NCI-H2029 (cell line): ENCODE results near the gene CAMLG.

Experiments
- DNase-seq: peaks from one replicate; lab custom pipeline; 2025; lab: John Stamatoyannopoulos, UW

CAMLG gene

GRCh38 chr5:134784241-134784920 lies 46.0 kb downstream of the CAMLG start:
- DNase-seq: no peak

- no peak for DNase-seq
Measured at GRCh38 chr5:134784946-134785620, 46.7 kb downstream of the CAMLG start.

DNA sequence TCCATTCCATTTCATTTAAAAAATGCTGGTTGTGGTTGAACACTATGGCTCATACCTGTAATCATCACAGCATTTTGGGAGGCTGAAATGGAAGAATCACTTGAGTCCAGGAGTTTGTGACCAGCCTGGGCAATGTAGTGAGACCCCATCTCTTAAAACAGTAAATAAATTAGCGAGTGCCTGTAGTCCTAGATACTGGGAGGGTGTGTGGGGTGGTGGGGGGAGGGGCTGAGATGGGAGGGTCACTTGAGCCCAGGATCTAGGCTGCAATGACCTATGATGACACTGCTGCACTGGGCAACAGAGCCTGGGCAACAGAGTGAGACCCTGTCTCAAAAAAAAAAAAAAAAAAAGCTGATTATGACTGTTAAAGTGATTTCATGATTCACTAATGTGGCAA lies 49.3 kb downstream of the CAMLG start:
- no peak for DNase-seq

- DNase-seq: no peak
Measured at GRCh38 chr5:134791580-134791979, 53.2 kb downstream of the CAMLG start.

DNA sequence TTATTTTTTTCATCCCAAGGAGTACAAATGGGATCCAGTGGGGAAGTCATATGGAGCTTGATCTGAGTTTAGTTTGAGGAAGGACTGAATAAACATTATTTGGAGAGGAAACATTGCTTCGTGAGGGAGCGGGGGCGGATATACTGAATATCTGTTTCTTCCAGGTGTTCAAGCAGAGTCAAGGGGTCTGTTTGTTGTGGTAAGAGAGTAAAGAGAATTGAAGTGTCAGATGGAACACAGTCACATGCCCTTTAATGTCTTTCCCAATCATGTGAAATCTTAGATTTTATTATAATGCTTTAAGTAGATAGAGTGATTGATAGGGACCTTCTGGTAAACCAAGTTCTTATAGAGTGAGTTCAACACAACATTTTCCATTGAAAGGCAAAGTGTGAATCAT lies 53.9 kb downstream of the CAMLG start:
- DNase-seq: no peak

GRCh38 chr5:134793111-134793510 lies 54.8 kb downstream of the CAMLG start:
- DNase-seq: no peak

DNA sequence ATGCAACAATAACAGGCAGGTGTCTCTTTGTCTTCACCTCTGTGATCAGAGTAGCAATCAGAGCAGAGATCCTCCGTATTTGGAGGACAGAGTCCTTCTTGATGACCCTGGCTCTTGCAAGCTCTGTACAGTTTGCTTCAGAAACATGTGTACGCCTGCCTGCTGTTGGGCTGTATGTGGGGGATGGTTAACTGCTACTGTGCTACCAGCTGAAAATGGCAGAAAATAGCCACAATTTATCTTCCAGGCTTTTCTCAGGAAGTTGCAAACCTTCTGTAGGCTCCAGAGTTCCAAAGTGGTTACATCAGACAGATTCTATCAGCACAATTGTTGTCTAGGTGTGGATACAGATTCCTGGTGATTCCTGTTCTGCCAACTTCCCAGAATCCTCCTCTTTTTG lies 55.7 kb downstream of the CAMLG start:
- DNase-seq: no peak

DNA sequence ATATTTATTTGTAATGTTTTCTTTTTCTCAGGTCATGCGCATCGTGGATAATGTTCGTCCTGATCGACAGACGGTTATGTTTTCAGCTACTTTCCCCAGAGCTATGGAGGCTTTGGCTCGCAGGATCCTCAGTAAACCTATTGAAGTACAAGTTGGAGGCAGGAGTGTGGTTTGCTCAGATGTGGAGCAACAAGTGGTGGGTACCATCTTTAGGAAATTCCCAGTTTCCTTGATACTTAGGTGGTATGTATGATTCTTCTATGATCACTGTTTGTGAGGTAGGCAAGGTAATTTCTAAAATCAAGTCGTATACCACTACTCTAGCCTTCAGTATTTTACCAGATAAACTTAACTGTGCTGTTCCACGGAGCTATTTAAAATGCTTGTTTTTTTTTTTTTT lies 56.5 kb downstream of the CAMLG start:
- DNase-seq: no peak

GRCh38 chr5:134798468-134798867 lies 60.1 kb downstream of the CAMLG start:
- no peak for DNase-seq
